H1 (cell line): Measurements from ENCODE around the gene COPS7A. TPM values are rescaled to one million over a fixed set of nuclear protein-coding genes. Genes with fewer than 3 reads are reported as not detected.

ENCODE experiments used
- CTCF ChIA-PET: fragments of 300-600 bp; sonication (Branson Sonifier 250); formaldehyde crosslinking; loops from one replicate; lab custom pipeline; 2021; ENCODE audit not compliant: partially characterized antibody; lab: Charles Lee
- POLR2A ChIA-PET: fragments of 300-600 bp; sonication (Branson Sonifier 250); formaldehyde crosslinking; loops from one replicate; lab custom pipeline; 2021; ENCODE audit warnings: inconsistent platforms; ENCODE audit not compliant: partially characterized antibody; lab: Charles Lee
- DNase-seq, 2 experiments: peaks; one replicate each; pipeline versions ENCODE4 v3.0.0 to v3.0.0-alpha.2; 2010 to 2022; ENCODE audit warnings: low spot score in 2 of 2, low read depth in 1 of 2, mixed read lengths in 1 of 2
- FAIRE-seq: peaks from 2 replicates; lab custom pipeline; 2011; peaks lifted over from hg19 to GRCh38; lab: Jason Lieb, UNC
- H2AFZ ChIP-seq: 2 replicates; pipeline ENCODE4 v1.8.1; 2012; ENCODE audit warnings: low read length, inconsistent platforms
- H2AK5ac ChIP-seq: 2 replicates; pipeline ENCODE4 v1.6.1; 2013; ENCODE audit warnings: low read depth, low read length
- H2BK120ac ChIP-seq: replicated peaks from 2 replicates; pipeline ENCODE3; 2013; ENCODE audit warnings: low read depth, low read length, inconsistent platforms
- H2BK12ac ChIP-seq: 2 replicates; pipeline ENCODE4 v1.6.1; 2013; ENCODE audit warnings: low read depth, low read length
- H2BK15ac ChIP-seq: 2 replicates; pipeline ENCODE4 v1.6.1; 2013; ENCODE audit warnings: low read length
- H2BK20ac ChIP-seq: 2 replicates; pipeline ENCODE4 v1.6.1; 2013; ENCODE audit warnings: low read length
- H2BK5ac ChIP-seq: 2 replicates; pipeline ENCODE4 v1.6.1; 2013; ENCODE audit warnings: low read depth, low read length
- H3K14ac ChIP-seq: 2 replicates; pipeline ENCODE4 v1.6.1; 2013; ENCODE audit warnings: inconsistent platforms; ENCODE audit not compliant: insufficient read length
- H3K18ac ChIP-seq: 2 replicates; pipeline ENCODE4 v1.6.1; 2013; ENCODE audit warnings: low read length; ENCODE audit errors: extremely low read depth
- H3K23ac ChIP-seq: 2 replicates; pipeline ENCODE4 v1.6.1; 2013; ENCODE audit warnings: inconsistent platforms; ENCODE audit not compliant: insufficient read length
- H3K23me2 ChIP-seq: 2 replicates; pipeline ENCODE4 v1.6.1; 2013; ENCODE audit warnings: low read depth, low read length
- H3K27ac ChIP-seq: 2 replicates; pipeline ENCODE4 v1.6.1; 2011; ENCODE audit warnings: low read depth, low read length, inconsistent platforms
- H3K27me3 ChIP-seq, 4 experiments: replicated peaks in 1 of 4; 1 replicate in 1 of 4; 2 replicates in 3 of 4; pipeline versions ENCODE4 v1.6.1 to v1.8.1; 2011 to 2013; ENCODE audit warnings: low read length in 3 of 4, mild to moderate bottlenecking in 3 of 4, inconsistent platforms in 2 of 4, mixed read lengths in 2 of 4, moderate library complexity in 1 of 4; ENCODE audit not compliant: control insufficient read depth in 3 of 4, insufficient read depth in 3 of 4; ENCODE audit errors: extremely low read depth in 1 of 4
- H3K36me3 ChIP-seq, 4 experiments: 2 replicates each; pipeline versions ENCODE4 v1.6.1 to v1.8.1; 2011 to 2013; ENCODE audit warnings: mild to moderate bottlenecking in 4 of 4, low read length in 3 of 4, moderate library complexity in 2 of 4, control low read depth in 1 of 4, inconsistent platforms in 1 of 4; ENCODE audit not compliant: insufficient read depth in 4 of 4, control insufficient read depth in 2 of 4
- H3K4ac ChIP-seq: replicated peaks from 2 replicates; pipeline ENCODE3; 2013; ENCODE audit warnings: low read length, low read depth, mixed read lengths, inconsistent platforms; ENCODE audit not compliant: insufficient read length
- H3K4me1 ChIP-seq, 4 experiments: replicated peaks in 1 of 4; 1 replicate in 1 of 4; 2 replicates in 3 of 4; pipeline versions ENCODE4 v1.6.1 to v1.8.1; 2011 to 2013; ENCODE audit warnings: low read length in 3 of 4, inconsistent platforms in 2 of 4, mixed read lengths in 1 of 4; ENCODE audit not compliant: insufficient read depth in 4 of 4, control insufficient read depth in 3 of 4
- H3K4me2 ChIP-seq, 2 experiments: 2 replicates each; pipeline versions ENCODE4 v1.6.1 to v1.8.1; 2011 to 2013; ENCODE audit warnings: low read depth in 2 of 2, low read length in 2 of 2, control low read depth in 1 of 2, inconsistent platforms in 1 of 2, mild to moderate bottlenecking in 1 of 2; ENCODE audit not compliant: insufficient read depth in 1 of 2
- H3K4me3 ChIP-seq, 4 experiments: fragments of 200-600, 300-600 bp in 1 of 4; sonication (generic), shearing (Covaris generic), sonication (Bioruptor Twin) in 1 of 4; 2 replicates each; pipeline versions ENCODE4 v1.5.1 to v1.8.1; 2011 to 2016; ENCODE audit warnings: low read length in 4 of 4, low read depth in 3 of 4, control low read depth in 2 of 4, inconsistent platforms in 2 of 4, mild to moderate bottlenecking in 2 of 4, mixed read lengths in 1 of 4, moderate library complexity in 1 of 4; ENCODE audit not compliant: insufficient read depth in 2 of 4; ENCODE audit errors: extremely low read depth in 1 of 4
- H3K56ac ChIP-seq: replicated peaks from 2 replicates; pipeline ENCODE3; 2013; ENCODE audit warnings: low read depth, mild to moderate bottlenecking, mixed read lengths, low read length, inconsistent platforms; ENCODE audit not compliant: insufficient read length
- H3K79me1 ChIP-seq: 2 replicates; pipeline ENCODE4 v1.6.1; 2013; ENCODE audit warnings: low read depth, low read length, control low read depth
- H3K79me2 ChIP-seq, 2 experiments: 2 replicates each; pipeline versions ENCODE4 v1.6.1 to v1.8.1; 2012 to 2013; ENCODE audit warnings: low read length in 2 of 2, mild to moderate bottlenecking in 2 of 2, inconsistent platforms in 1 of 2; ENCODE audit not compliant: insufficient read depth in 2 of 2, control insufficient read depth in 1 of 2
- H3K9ac ChIP-seq, 4 experiments: replicated peaks in 1 of 4; 1 replicate in 1 of 4; 2 replicates in 3 of 4; pipeline versions ENCODE4 v1.6.1 to v1.8.1; 2011 to 2013; ENCODE audit warnings: low read depth in 3 of 4, low read length in 3 of 4, control low read depth in 2 of 4, mild to moderate bottlenecking in 2 of 4, moderate library complexity in 2 of 4, inconsistent platforms in 1 of 4; ENCODE audit errors: extremely low read depth in 1 of 4
- H3K9me3 ChIP-seq, 2 experiments: 2 replicates each; pipeline versions ENCODE4 v1.6.1 to v1.8.1; 2012 to 2013; ENCODE audit warnings: mild to moderate bottlenecking in 2 of 2, moderate library complexity in 2 of 2, control low read depth in 1 of 2, inconsistent platforms in 1 of 2, low read depth in 1 of 2, low read length in 1 of 2, mixed read lengths in 1 of 2; ENCODE audit not compliant: insufficient read depth in 2 of 2
- H4K20me1 ChIP-seq, 2 experiments: replicated peaks in 1 of 2; 2 replicates each; pipeline versions ENCODE3 to v1.8.1; 2011 to 2013; ENCODE audit warnings: inconsistent platforms in 2 of 2, low read length in 2 of 2, mild to moderate bottlenecking in 1 of 2; ENCODE audit not compliant: insufficient read depth in 2 of 2, control insufficient read depth in 1 of 2
- H4K5ac ChIP-seq: 2 replicates; pipeline ENCODE4 v1.6.1; 2013; ENCODE audit warnings: low read length, low read depth, mixed read lengths, inconsistent platforms; ENCODE audit not compliant: insufficient read length
- H4K8ac ChIP-seq: 2 replicates; pipeline ENCODE4 v1.8.0; 2013; ENCODE audit warnings: mild to moderate bottlenecking, moderate library complexity, low read length, inconsistent platforms; ENCODE audit not compliant: insufficient read depth; ENCODE audit errors: extremely low read depth
- H4K91ac ChIP-seq: replicated peaks from 2 replicates; pipeline ENCODE3; 2013; ENCODE audit warnings: low read length, mixed read lengths, inconsistent platforms; ENCODE audit not compliant: insufficient read length
- KDM4A ChIP-seq: IDR thresholded peaks from one replicate; pipeline ENCODE4 v1.7.1; 2012; ENCODE audit warnings: low read depth, mild to moderate bottlenecking, moderate library complexity, low read length, inconsistent platforms; ENCODE audit not compliant: severe bottlenecking
- PHF8 ChIP-seq: fragments of 200-600 bp; sonication (generic); conservative IDR thresholded peaks from 2 replicates; pipeline ENCODE4 v1.7.1; 2012; ENCODE audit warnings: low read depth, mild to moderate bottlenecking, inconsistent platforms, low read length, moderate library complexity
- WGBS, 2 experiments: shearing (Covaris generic) in 1 of 2; methylation state at CpG; one replicate each; pipeline versions ENCODE4 v1.1.6 to v1.1.7; 2013 to 2015; ENCODE audit warnings: low lambda C conversion rate in 2 of 2, mixed read lengths in 2 of 2, inconsistent platforms in 1 of 2, low coverage in 1 of 2, missing lambda C conversion rate in 1 of 2; ENCODE audit not compliant: insufficient replicate concordance in 2 of 2, insufficient coverage in 1 of 2, insufficient read length in 1 of 2; ENCODE audit errors: extremely low coverage in 1 of 2, missing lambda C conversion rate in 1 of 2; 5-methylcytosine and 5-hydroxymethylcytosine counted together
- polyA plus RNA-seq, 7 experiments: library from polyadenylated mRNA; depleted of rRNA in 3 of 7; stranded (reverse) in 5 of 7; unstranded in 2 of 7; fragments of >200 nt in 5 of 7; fragments of 200-250 nt in 2 of 7; gene quantifications; 1 replicate in 5 of 7; 2 replicates in 1 of 7; 4 replicates in 1 of 7; pipeline versions ENCODE4 v1.2.1 to v1.2.3, GENCODE V29; 2011 to 2013; ENCODE audit warnings: missing spikeins in 2 of 7, mixed read lengths in 2 of 7
- total RNA-seq: library from RNA; stranded (reverse); fragmentation: NEBNext Ultra II Directional; extraction: Animal tissue kit (Norgen Biotek cat#: 25700); gene quantifications from 2 replicates; pipeline ENCODE4 v1.2.1, GENCODE V29; 2021

The COPS7A gene
- total and polyA plus RNA-seq, 2 of the 8 experiments (the other 6 are each of a cell fraction or from before 2014, with no cell fraction given) = 44.5 to 95.9 TPM

- no peak for DNase-seq
- Histone ChIP-seq H3K4me2 (peak overlapping the region; percentile 79 to 97), H4K8ac (peak overlapping the region; percentile 90; the same call in 1 of the 2 replicates), H3K18ac (peak overlapping the region; percentile 9), H2AK5ac (no peak overlapping the region), H4K5ac (peak overlapping the region; percentile 63), H2BK12ac (0 out of 2 replicates have a peak overlapping the region, but pooled peaks have one; percentile 11), H4K91ac (peak overlapping the region; percentile 88), H3K14ac (no peak overlapping the region), H3K4me3 (peak overlapping the region; percentile 47 to 91 (median 74)), H2BK5ac (peak overlapping the region; percentile 41), H3K23me2 (peaks cover 8% of the 10 kb centered on the region), H3K9ac (peak overlapping the region; percentile 8 to 80 (median 74)), H3K9me3 (no peaks in the 10 kb centered on the region), H2BK120ac (no peak overlapping the region), H2BK15ac (no peak overlapping the region)
- FAIRE-seq = no peak
- POLR2A ChIA-PET = interaction anchor here (0.6 to 4.8 kb wide), 17 partner anchors 10 to 220 kb away, joined by 3 to 25 read pairs (median 4); partner anchors contain the start of genes C12orf57, GAPDH, GPR162 and MLF2
- CTCF ChIA-PET = interaction anchor here (0.6 to 3.9 kb wide), 13 partner anchors 10 to 210 kb away, joined by 3 to 20 read pairs (median 4); partner anchors contain the start of gene MLF2
- TF ChIP-seq PHF8 (no peak), KDM4A (peak; percentile 77)
- TF ChIP-seq, all 59 proteins: peak for 1
- Histone ChIP-seq H3K79me1 (peaks cover 2% of the 10 kb centered on the region; the same call in 1 of the 2 replicates), H3K4ac (peak overlapping the region; percentile 12), H3K27me3 (no peaks in the 10 kb centered on the region; a peak in 2 of 7 replicates), H4K20me1 (no peaks in the 10 kb centered on the region), H3K36me3 (peaks cover 0 to 13% (median 10%) of the 10 kb centered on the region in 4 experiments; a peak in 6 of 8 replicates), H3K4me1 (peaks cover 0 to 2% (median under 1%) of the 10 kb centered on the region in 4 experiments; a peak in 3 of 7 replicates), H2AFZ (no peak overlapping the region), H3K27ac (no peak overlapping the region; the same call in 1 of the 2 replicates), H3K23ac (no peak overlapping the region), H3K79me2 (peaks cover 0 to 3% of the 10 kb centered on the region in 2 experiments; a peak in 1 of 4 replicates), H3K56ac (no peak overlapping the region), H2BK20ac (no peak overlapping the region)
- 27% methylated on average over 10 of the region's 10 CpGs; no CpG with 5 or more reads in 1 of the 2 experiments for WGBS, 2 experiments
These were observed 557 bp downstream of the COPS7A start for GRCh38 chr12:6724409-6724797.
